ENCODE results near the gene TDRD6.

TDRD6 gene

DNA sequence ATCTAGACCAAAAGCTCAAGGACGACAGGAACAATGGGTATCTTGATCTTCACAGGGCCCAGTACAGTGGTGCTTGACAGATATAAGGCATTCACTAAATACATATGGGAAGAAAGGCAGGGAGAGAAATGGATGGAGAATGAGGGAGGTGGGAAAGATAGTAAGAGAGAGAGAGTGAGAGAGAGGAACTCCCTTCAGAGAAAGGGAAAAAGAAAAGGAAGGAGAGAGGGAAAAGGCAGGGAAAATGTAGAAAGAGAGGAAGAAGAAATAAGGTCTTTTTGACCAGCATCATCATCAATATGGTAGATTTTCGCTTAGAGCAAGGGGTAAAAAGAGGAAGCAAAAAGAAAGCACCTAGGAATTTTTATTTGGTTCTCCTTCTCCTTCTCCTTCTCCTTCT, 58.3 kb downstream of the TDRD6 start:
- TF ChIP-seq, protein P1, sequence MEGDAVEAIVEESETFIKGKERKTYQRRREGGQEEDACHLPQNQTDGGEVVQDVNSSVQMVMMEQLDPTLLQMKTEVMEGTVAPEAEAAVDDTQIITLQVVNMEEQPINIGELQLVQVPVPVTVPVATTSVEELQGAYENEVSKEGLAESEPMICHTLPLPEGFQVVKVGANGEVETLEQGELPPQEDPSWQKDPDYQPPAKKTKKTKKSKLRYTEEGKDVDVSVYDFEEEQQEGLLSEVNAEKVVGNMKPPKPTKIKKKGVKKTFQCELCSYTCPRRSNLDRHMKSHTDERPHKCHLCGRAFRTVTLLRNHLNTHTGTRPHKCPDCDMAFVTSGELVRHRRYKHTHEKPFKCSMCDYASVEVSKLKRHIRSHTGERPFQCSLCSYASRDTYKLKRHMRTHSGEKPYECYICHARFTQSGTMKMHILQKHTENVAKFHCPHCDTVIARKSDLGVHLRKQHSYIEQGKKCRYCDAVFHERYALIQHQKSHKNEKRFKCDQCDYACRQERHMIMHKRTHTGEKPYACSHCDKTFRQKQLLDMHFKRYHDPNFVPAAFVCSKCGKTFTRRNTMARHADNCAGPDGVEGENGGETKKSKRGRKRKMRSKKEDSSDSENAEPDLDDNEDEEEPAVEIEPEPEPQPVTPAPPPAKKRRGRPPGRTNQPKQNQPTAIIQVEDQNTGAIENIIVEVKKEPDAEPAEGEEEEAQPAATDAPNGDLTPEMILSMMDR (IDR thresholded peaks at IDR 0.05; ENCODE audit: insufficient read depth, low read length, poor library complexity, severe bottlenecking): no peak
- Histone ChIP-seq H3K27me3 (replicated peaks; ENCODE audit: control insufficient read depth, insufficient read depth, low read length) (no peaks in the 10 kb centered on the region), H3K36me3 (ENCODE audit: control insufficient read depth, insufficient read depth, low read length) (no peaks in the 10 kb centered on the region), H3K4me3 (replicated peaks; ENCODE audit: low read depth, low read length) (no peak overlapping the region)
- DNase-seq (ENCODE audit: extremely low read depth, insufficient read length): no peak

DNA sequence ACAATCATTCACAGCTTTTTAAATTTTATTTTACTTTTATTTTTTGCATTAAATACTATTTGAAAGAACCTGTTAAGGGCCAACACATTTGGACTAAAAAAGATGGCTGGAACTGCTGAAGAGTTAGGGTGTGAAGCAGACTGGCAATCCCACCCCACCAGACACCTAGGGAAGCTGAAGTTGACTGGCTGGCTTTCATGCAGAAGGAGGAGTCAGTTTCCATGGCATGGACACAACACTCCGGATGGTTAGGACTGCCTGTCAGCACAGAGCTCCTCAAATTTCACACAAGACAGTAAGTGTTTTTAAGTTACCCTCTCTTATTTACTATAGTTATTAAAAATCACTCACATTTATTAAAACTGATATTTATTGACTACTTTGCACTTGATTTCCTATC, 59.0 kb downstream of the TDRD6 start, which contains the start of gene ANKRD66:
Gene ANKRD66 (plus strand): TSS at position 238 of the 400 bp plus-strand sequence. CDS start 5,016 bp downstream, outside the sequence.
- DNase-seq (ENCODE audit: extremely low read depth, insufficient read length): no peak
- TF ChIP-seq, protein P1 (IDR thresholded peaks at IDR 0.05; ENCODE audit: insufficient read depth, low read length, poor library complexity, severe bottlenecking): no peak
- Histone ChIP-seq H3K4me3 (replicated peaks; ENCODE audit: low read depth, low read length) (no peak within 1 kb of the TSS), H3K27me3 (replicated peaks; ENCODE audit: control insufficient read depth, insufficient read depth, low read length) (no peaks in the 10 kb centered on the region), H3K36me3 (ENCODE audit: control insufficient read depth, insufficient read depth, low read length) (no peaks in the 10 kb centered on the region)

DNA sequence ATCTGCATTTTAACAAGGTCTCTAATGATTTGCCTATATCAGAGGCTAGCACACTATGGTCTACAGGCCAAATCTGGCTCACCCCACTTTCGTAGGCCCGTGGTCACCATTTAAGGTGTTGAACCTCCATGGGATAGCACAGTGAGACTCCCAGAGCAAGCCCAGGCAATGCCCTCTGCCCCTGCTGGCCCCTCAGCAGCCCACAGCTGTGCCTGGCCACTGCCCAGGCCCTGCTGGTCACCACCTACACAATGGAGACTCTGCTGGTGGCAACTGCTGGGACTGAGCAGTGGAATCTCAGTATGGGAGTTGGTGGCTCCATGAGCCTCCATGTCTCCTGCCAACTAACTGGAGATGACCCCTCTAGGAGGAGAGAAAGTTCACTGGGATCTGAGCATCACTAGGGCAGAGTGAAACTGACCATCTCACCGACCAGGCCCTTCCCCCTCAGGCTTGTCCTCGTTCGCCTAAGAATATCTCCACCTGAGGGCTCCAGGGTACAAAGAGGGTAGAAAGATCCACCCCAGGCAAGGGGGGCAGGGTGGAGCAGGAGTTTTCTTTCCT, 61.3 kb downstream of the TDRD6 start:
- Histone ChIP-seq H3K36me3 (ENCODE audit: control insufficient read depth, insufficient read depth, low read length) (no peaks in the 10 kb centered on the region), H3K4me3 (replicated peaks; ENCODE audit: low read depth, low read length) (no peak overlapping the region), H3K27me3 (replicated peaks; ENCODE audit: control insufficient read depth, insufficient read depth, low read length) (no peaks in the 10 kb centered on the region)
- no peak for DNase-seq (ENCODE audit: extremely low read depth, insufficient read length)
- TF ChIP-seq, protein P1 (IDR thresholded peaks at IDR 0.05; ENCODE audit: insufficient read depth, low read length, poor library complexity, severe bottlenecking): no peak

DNA sequence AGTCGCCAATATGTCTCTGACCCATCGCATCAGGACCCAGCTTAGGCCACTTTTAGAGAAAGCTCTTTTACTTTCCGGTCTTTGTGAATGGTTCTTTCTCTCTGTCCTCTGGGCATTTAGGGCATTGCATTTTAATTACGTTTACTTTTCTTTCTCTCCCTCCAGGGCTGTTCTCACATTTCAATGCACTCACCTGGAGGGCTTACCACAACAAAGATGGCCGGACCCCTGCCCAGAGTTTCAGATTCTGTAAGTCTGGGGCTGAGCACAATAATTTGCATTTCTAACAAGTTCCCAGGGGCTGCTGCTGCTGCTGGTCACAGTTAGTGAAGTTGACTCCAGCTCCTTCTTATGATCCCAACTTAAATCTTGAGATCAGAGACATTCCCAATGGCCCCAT, 62.0 kb downstream of the TDRD6 start:
- H3K4me3 ChIP-seq (replicated peaks; ENCODE audit: low read depth, low read length): no peak overlapping the region
- no peak for DNase-seq (ENCODE audit: extremely low read depth, insufficient read length)
- H3K27me3 ChIP-seq (replicated peaks; ENCODE audit: control insufficient read depth, insufficient read depth, low read length): no peaks in the 10 kb centered on the region
- TF ChIP-seq, protein P1 (IDR thresholded peaks at IDR 0.05; ENCODE audit: insufficient read depth, low read length, poor library complexity, severe bottlenecking): no peak
- H3K36me3 ChIP-seq (ENCODE audit: control insufficient read depth, insufficient read depth, low read length): no peaks in the 10 kb centered on the region

DNA sequence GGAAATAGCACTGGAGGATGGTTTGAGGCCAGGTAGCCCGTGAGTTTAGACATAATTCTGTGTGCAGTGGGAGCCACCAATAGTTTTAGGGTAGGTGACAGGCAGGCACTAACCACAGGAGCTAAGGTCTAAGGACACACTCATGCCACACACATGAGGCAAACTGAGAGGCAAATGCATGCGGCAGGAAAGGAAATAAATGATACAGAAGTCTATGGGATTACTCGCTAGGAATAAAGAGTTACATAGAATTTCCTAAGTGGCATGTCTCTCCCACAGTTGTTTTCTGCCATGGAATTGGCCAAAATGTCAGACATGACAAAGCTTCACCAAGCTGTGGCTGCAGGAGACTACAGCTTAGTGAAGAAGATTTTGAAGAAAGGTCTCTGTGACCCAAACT, 64.0 kb downstream of the TDRD6 start:
- no peak for DNase-seq (ENCODE audit: extremely low read depth, insufficient read length)
- Histone ChIP-seq H3K4me3 (replicated peaks; ENCODE audit: low read depth, low read length) (no peak overlapping the region), H3K36me3 (ENCODE audit: control insufficient read depth, insufficient read depth, low read length) (no peaks in the 10 kb centered on the region), H3K27me3 (replicated peaks; ENCODE audit: control insufficient read depth, insufficient read depth, low read length) (no peaks in the 10 kb centered on the region)
- TF ChIP-seq, protein P1 (IDR thresholded peaks at IDR 0.05; ENCODE audit: insufficient read depth, low read length, poor library complexity, severe bottlenecking): no peak
